ENCODE measurements around the gene SESN1.

Gene SESN1

DNA sequence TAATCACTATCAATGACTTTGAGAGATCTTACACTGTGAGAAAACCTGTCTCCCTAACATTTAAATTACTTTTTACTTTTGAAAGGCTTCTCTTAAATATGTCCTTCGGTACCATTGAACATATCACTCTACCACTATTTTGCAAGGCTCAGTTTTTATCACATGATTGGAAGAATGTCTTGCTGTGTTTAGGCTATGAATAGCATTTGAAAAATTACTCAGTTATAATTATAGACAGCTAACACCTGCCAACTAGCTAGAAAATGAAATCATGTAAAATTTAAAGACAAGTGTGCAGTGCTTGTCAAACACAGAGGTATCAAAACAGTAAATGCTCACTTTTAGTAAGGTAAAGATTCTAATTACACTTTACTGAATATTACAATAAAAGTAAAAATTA is 11.0 kb downstream of the SESN1 start:
- Histone ChIP-seq H3K9me2 (replicated peaks; ENCODE audit: low read depth, low read length) (no peaks in the 10 kb centered on the region), H3K27me3 (ENCODE audit: insufficient read depth, low read length, poor library complexity, severe bottlenecking) (no peaks in the 10 kb centered on the region), H3K79me2 (ENCODE audit: insufficient read depth, low read length) (peaks cover 27% of the 10 kb centered on the region; the same call in 1 of the 2 replicates), H3K36me3 (ENCODE audit: insufficient read depth, low read length) (no peaks in the 10 kb centered on the region), H3K9ac (ENCODE audit: low read depth, low read length, poor library complexity, severe bottlenecking) (no peak overlapping the region), H3K4me1 (ENCODE audit: insufficient read depth, low read length, poor library complexity, severe bottlenecking) (peaks cover 56% of the 10 kb centered on the region), H3K4me2 (ENCODE audit: low read depth, low read length, poor library complexity, severe bottlenecking) (peak overlapping the region; percentile 22), H3K9me3 (ENCODE audit: insufficient read depth, low read depth, low read length) (no peaks in the 10 kb centered on the region), H3K4me3 (ENCODE audit: low read length, poor library complexity, severe bottlenecking) (no peak overlapping the region), H4K20me1 (ENCODE audit: insufficient read depth, low read length, poor library complexity, severe bottlenecking) (no peaks in the 10 kb centered on the region), H3F3A (ENCODE audit: low read depth) (no peaks in the 10 kb centered on the region), H2AFZ (ENCODE audit: low read length) (no peak overlapping the region)
- no peak for TF ChIP-seq EZH2phosphoT487 (IDR thresholded peaks at IDR 0.05; ENCODE audit: borderline replicate concordance)
- TF ChIP-seq, protein P1, sequence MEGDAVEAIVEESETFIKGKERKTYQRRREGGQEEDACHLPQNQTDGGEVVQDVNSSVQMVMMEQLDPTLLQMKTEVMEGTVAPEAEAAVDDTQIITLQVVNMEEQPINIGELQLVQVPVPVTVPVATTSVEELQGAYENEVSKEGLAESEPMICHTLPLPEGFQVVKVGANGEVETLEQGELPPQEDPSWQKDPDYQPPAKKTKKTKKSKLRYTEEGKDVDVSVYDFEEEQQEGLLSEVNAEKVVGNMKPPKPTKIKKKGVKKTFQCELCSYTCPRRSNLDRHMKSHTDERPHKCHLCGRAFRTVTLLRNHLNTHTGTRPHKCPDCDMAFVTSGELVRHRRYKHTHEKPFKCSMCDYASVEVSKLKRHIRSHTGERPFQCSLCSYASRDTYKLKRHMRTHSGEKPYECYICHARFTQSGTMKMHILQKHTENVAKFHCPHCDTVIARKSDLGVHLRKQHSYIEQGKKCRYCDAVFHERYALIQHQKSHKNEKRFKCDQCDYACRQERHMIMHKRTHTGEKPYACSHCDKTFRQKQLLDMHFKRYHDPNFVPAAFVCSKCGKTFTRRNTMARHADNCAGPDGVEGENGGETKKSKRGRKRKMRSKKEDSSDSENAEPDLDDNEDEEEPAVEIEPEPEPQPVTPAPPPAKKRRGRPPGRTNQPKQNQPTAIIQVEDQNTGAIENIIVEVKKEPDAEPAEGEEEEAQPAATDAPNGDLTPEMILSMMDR (conservative IDR thresholded peaks at IDR 0.05; ENCODE audit: low read length) = no peak

- peaks cover 46% of the 10 kb centered on the region for H3K4me1 ChIP-seq (ENCODE audit: insufficient read depth, low read length, poor library complexity, severe bottlenecking)
- peaks cover 16% of the 10 kb centered on the region; the same call in 1 of the 2 replicates for H3K79me2 ChIP-seq (ENCODE audit: insufficient read depth, low read length)
- no peaks in the 10 kb centered on the region for H3K9me2 ChIP-seq (replicated peaks; ENCODE audit: low read depth, low read length)
- TF ChIP-seq EZH2phosphoT487 (IDR thresholded peaks at IDR 0.05; ENCODE audit: borderline replicate concordance) = no peak
- TF ChIP-seq, protein P1 (conservative IDR thresholded peaks at IDR 0.05; ENCODE audit: low read length) = peak; percentile 41
- no peaks in the 10 kb centered on the region for H3F3A ChIP-seq (ENCODE audit: low read depth)
- no peaks in the 10 kb centered on the region for H3K36me3 ChIP-seq (ENCODE audit: insufficient read depth, low read length)
- no peak overlapping the region for H3K9ac ChIP-seq (ENCODE audit: low read depth, low read length, poor library complexity, severe bottlenecking)
- peak overlapping the region; percentile 9 for H3K4me2 ChIP-seq (ENCODE audit: low read depth, low read length, poor library complexity, severe bottlenecking)
- H3K4me3 ChIP-seq (ENCODE audit: low read length, poor library complexity, severe bottlenecking) = no peak overlapping the region
- H2AFZ ChIP-seq (ENCODE audit: low read length) = no peak overlapping the region
- no peaks in the 10 kb centered on the region for H3K27me3 ChIP-seq (ENCODE audit: insufficient read depth, low read length, poor library complexity, severe bottlenecking)
- no peaks in the 10 kb centered on the region for H4K20me1 ChIP-seq (ENCODE audit: insufficient read depth, low read length, poor library complexity, severe bottlenecking)
- no peaks in the 10 kb centered on the region for H3K9me3 ChIP-seq (ENCODE audit: insufficient read depth, low read depth, low read length)
Measured at GRCh38 chr6:109082188-109082577, 12.5 kb downstream of the SESN1 start.

- no peak overlapping the region for H3K9ac ChIP-seq (ENCODE audit: low read depth, low read length, poor library complexity, severe bottlenecking)
- no peaks in the 10 kb centered on the region for H3K9me3 ChIP-seq (ENCODE audit: insufficient read depth, low read depth, low read length)
- no peaks in the 10 kb centered on the region for H3K36me3 ChIP-seq (ENCODE audit: insufficient read depth, low read length)
- no peaks in the 10 kb centered on the region for H3K9me2 ChIP-seq (replicated peaks; ENCODE audit: low read depth, low read length)
- H3K4me1 ChIP-seq (ENCODE audit: insufficient read depth, low read length, poor library complexity, severe bottlenecking) = peaks cover 49% of the 10 kb centered on the region
- H4K20me1 ChIP-seq (ENCODE audit: insufficient read depth, low read length, poor library complexity, severe bottlenecking) = no peaks in the 10 kb centered on the region
- H2AFZ ChIP-seq (ENCODE audit: low read length) = no peak overlapping the region
- H3K4me3 ChIP-seq (ENCODE audit: low read length, poor library complexity, severe bottlenecking) = no peak overlapping the region
- peaks cover 16% of the 10 kb centered on the region; the same call in 1 of the 2 replicates for H3K79me2 ChIP-seq (ENCODE audit: insufficient read depth, low read length)
- H3K27me3 ChIP-seq (ENCODE audit: insufficient read depth, low read length, poor library complexity, severe bottlenecking) = no peaks in the 10 kb centered on the region
- TF ChIP-seq EZH2phosphoT487 (IDR thresholded peaks at IDR 0.05; ENCODE audit: borderline replicate concordance) = no peak
- TF ChIP-seq, protein P1 (conservative IDR thresholded peaks at IDR 0.05; ENCODE audit: low read length) = no peak
- no peaks in the 10 kb centered on the region for H3F3A ChIP-seq (ENCODE audit: low read depth)
- H3K4me2 ChIP-seq (ENCODE audit: low read depth, low read length, poor library complexity, severe bottlenecking) = peak overlapping the region; percentile 9
Measured at GRCh38 chr6:109081516-109082187, 13.0 kb downstream of the SESN1 start.
